GM21447 (cell line): Measurements from ENCODE around the gene ENOX1.
"Not testable (repeated sequence)": the region's sequence is repeated elsewhere in the genome, so short reads cannot be mapped to it uniquely, and the experiment has no call there.

ENCODE experiments used
- ATAC-seq: cut with Tn5 transposase; IDR thresholded peaks from one replicate; pipeline ENCODE4 v1.9.1; 2021; ENCODE audit not compliant: unreplicated experiment

ENOX1 gene

GRCh38 chr13:43185226-43185625 lies 601.5 kb downstream of the ENOX1 start:
- no peak for ATAC-seq

GRCh38 chr13:43180837-43181236 lies 605.9 kb downstream of the ENOX1 start:
- no peak for ATAC-seq

- ATAC-seq: no peak
Observed at GRCh38 chr13:43180036-43180660, 606.6 kb downstream of the ENOX1 start.

- ATAC-seq: no peak
Observed at GRCh38 chr13:43171489-43171888, 615.3 kb downstream of the ENOX1 start.

GRCh38 chr13:43170506-43170905 lies 616.3 kb downstream of the ENOX1 start:
- no peak for ATAC-seq

- ATAC-seq: not testable (repeated sequence)
Observed at GRCh38 chr13:43168434-43168833, 618.3 kb downstream of the ENOX1 start.

GRCh38 chr13:43167731-43168130 lies 619.0 kb downstream of the ENOX1 start:
- ATAC-seq: no peak

- no peak for ATAC-seq
Observed at GRCh38 chr13:43166644-43167457, 619.9 kb downstream of the ENOX1 start.
